ENCODE results near the gene CGB5. TPM values are rescaled to one million over a fixed set of nuclear protein-coding genes. Genes with fewer than 3 reads are reported as not detected.
A peak's percentile ranks its signal among the peaks of the same experiment; 100 is the strongest.
"Not testable (repeated sequence)": the region's sequence is repeated elsewhere in the genome, so short reads cannot be mapped to it uniquely, and the experiment has no call there.

The CGB5 gene
- total RNA-seq, 2 donors from 2014 or later, result not detected

- no peaks in the 10 kb centered on the region for H3K9me3 Mint-ChIP-seq
- H3K27ac Mint-ChIP-seq, result no peak overlapping the region
- DNase-seq (no peak), ATAC-seq (replicated peaks in 1 of 2) (no peak)
- peaks cover 25% of the 10 kb centered on the region for H3K27me3 Mint-ChIP-seq (ENCODE audit: low read depth)
- H3K4me3 Mint-ChIP-seq, result no peak overlapping the region
- H3K4me1 Mint-ChIP-seq (ENCODE audit: low read depth), result peaks cover 25% of the 10 kb centered on the region
- peaks cover 0 to 5% of the 10 kb centered on the region in 2 donors for H3K36me3 Mint-ChIP-seq (ENCODE audit: insufficient read depth in 2 of 2)
Measured at GRCh38 chr19:49016067-49016839, 27.4 kb upstream of the CGB5 start.

- peaks cover 26% of the 10 kb centered on the region for H3K27me3 Mint-ChIP-seq (ENCODE audit: low read depth)
- ATAC-seq (replicated peaks in 1 of 2) (no peak), DNase-seq (no peak)
- H3K4me3 Mint-ChIP-seq, result peak within 1 kb of the TSS; percentile 70 to 93
- H3K9me3 Mint-ChIP-seq, result no peaks in the 10 kb centered on the region
- H3K4me1 Mint-ChIP-seq (ENCODE audit: low read depth), result peaks cover 28% of the 10 kb centered on the region
- H3K36me3 Mint-ChIP-seq (ENCODE audit: insufficient read depth in 2 of 2), result peaks cover 0 to 3% of the 10 kb centered on the region in 2 donors
- H3K27ac Mint-ChIP-seq, result no peak within 1 kb of the TSS
Measured at GRCh38 chr19:49017041-49017665, 26.5 kb upstream of the CGB5 start, which contains the start of gene LHB. LHB (minus strand) TSS chr19:49017091; CDS start chr19:49017081, 10 bp downstream.

- H3K4me3 Mint-ChIP-seq, result peak overlapping the region; percentile 70 to 93
- no peak overlapping the region for H3K27ac Mint-ChIP-seq
- peak; percentile 79 to 80 for ATAC-seq (replicated peaks in 1 of 2)
- peak; percentile 74 to 77 for DNase-seq
- no peaks in the 10 kb centered on the region for H3K9me3 Mint-ChIP-seq
- H3K27me3 Mint-ChIP-seq (ENCODE audit: low read depth), result peaks cover 26% of the 10 kb centered on the region
- peaks cover 28% of the 10 kb centered on the region for H3K4me1 Mint-ChIP-seq (ENCODE audit: low read depth)
- H3K36me3 Mint-ChIP-seq (ENCODE audit: insufficient read depth in 2 of 2), result peaks cover 0 to 3% of the 10 kb centered on the region in 2 donors
Measured at GRCh38 chr19:49017666-49018351, 25.8 kb upstream of the CGB5 start.

GRCh38 chr19:49018388-49019241, 25.0 kb upstream of the CGB5 start:
- Mint-ChIP-seq H3K4me3 (peak overlapping the region; percentile 70 to 93), H3K4me1 (ENCODE audit: low read depth) (peaks cover 28% of the 10 kb centered on the region), H3K27me3 (ENCODE audit: low read depth) (peaks cover 26% of the 10 kb centered on the region)
- not testable (repeated sequence) for H3K36me3 Mint-ChIP-seq (ENCODE audit: insufficient read depth in 2 of 2); H3K27ac Mint-ChIP-seq; H3K9me3 Mint-ChIP-seq; ATAC-seq (replicated peaks in 1 of 2)
- peak in 1 of 2 donors; percentile 23 for DNase-seq

GRCh38 chr19:49019242-49019932, 24.3 kb upstream of the CGB5 start:
- H3K27me3 Mint-ChIP-seq (ENCODE audit: low read depth), result peaks cover 26% of the 10 kb centered on the region
- ATAC-seq (replicated peaks in 1 of 2) (peak; percentile 51 to 60), DNase-seq (peak; percentile 69 to 75)
- H3K4me1 Mint-ChIP-seq (ENCODE audit: low read depth), result peaks cover 28% of the 10 kb centered on the region
- peak overlapping the region; percentile 70 to 93 for H3K4me3 Mint-ChIP-seq
- peaks cover 0 to 3% of the 10 kb centered on the region in 2 donors for H3K36me3 Mint-ChIP-seq (ENCODE audit: insufficient read depth in 2 of 2)
- H3K9me3 Mint-ChIP-seq, result no peaks in the 10 kb centered on the region
- H3K27ac Mint-ChIP-seq, result no peak overlapping the region

- ATAC-seq (replicated peaks in 1 of 2) (no peak), DNase-seq (no peak)
- peaks cover 26% of the 10 kb centered on the region for H3K27me3 Mint-ChIP-seq (ENCODE audit: low read depth)
- H3K4me3 Mint-ChIP-seq, result peak overlapping the region in 1 of 2 donors; percentile 70
- no peaks in the 10 kb centered on the region for H3K9me3 Mint-ChIP-seq
- no peak overlapping the region for H3K27ac Mint-ChIP-seq
- peaks cover 0 to 3% of the 10 kb centered on the region in 2 donors for H3K36me3 Mint-ChIP-seq (ENCODE audit: insufficient read depth in 2 of 2)
- H3K4me1 Mint-ChIP-seq (ENCODE audit: low read depth), result peaks cover 28% of the 10 kb centered on the region
Measured at GRCh38 chr19:49020342-49020741, 23.3 kb upstream of the CGB5 start.

- Mint-ChIP-seq H3K4me1 (ENCODE audit: low read depth) (peaks cover 28% of the 10 kb centered on the region), H3K36me3 (ENCODE audit: insufficient read depth in 2 of 2) (no peaks in the 10 kb centered on the region), H3K4me3 (peak overlapping the region; percentile 0 to 22), H3K27ac (no peak overlapping the region), H3K27me3 (ENCODE audit: low read depth) (peaks cover 26% of the 10 kb centered on the region), H3K9me3 (no peaks in the 10 kb centered on the region)
- peak; percentile 26 to 35 for ATAC-seq (replicated peaks in 1 of 2)
- DNase-seq, result peak; percentile 18 to 30
Measured at GRCh38 chr19:49020931-49021895, 22.4 kb upstream of the CGB5 start.

- H3K9me3 Mint-ChIP-seq, result no peaks in the 10 kb centered on the region
- no peak for ATAC-seq (replicated peaks in 1 of 2)
- H3K36me3 Mint-ChIP-seq (ENCODE audit: insufficient read depth in 2 of 2), result no peaks in the 10 kb centered on the region
- no peak overlapping the region for H3K27ac Mint-ChIP-seq
- H3K27me3 Mint-ChIP-seq (ENCODE audit: low read depth), result peaks cover 26% of the 10 kb centered on the region
- DNase-seq, result no peak
- peaks cover 28% of the 10 kb centered on the region for H3K4me1 Mint-ChIP-seq (ENCODE audit: low read depth)
- H3K4me3 Mint-ChIP-seq, result no peak overlapping the region
Measured at GRCh38 chr19:49022116-49022515, 21.5 kb upstream of the CGB5 start.

- not testable (repeated sequence) for H3K9me3 Mint-ChIP-seq; H3K27ac Mint-ChIP-seq; ATAC-seq (replicated peaks in 1 of 2); H3K36me3 Mint-ChIP-seq (ENCODE audit: insufficient read depth in 2 of 2); DNase-seq; H3K4me3 Mint-ChIP-seq
- peaks cover 17% of the 10 kb centered on the region for H3K4me1 Mint-ChIP-seq (ENCODE audit: low read depth)
- H3K27me3 Mint-ChIP-seq (ENCODE audit: low read depth), result peaks cover 21% of the 10 kb centered on the region
Measured at GRCh38 chr19:49024233-49024632, 19.4 kb upstream of the CGB5 start, which contains the start of gene CGB3. CGB3 (minus strand) TSS chr19:49024333; CDS start chr19:49023971, 362 bp downstream.

- Mint-ChIP-seq H3K4me1 (ENCODE audit: low read depth) (peaks cover 14% of the 10 kb centered on the region), H3K27me3 (ENCODE audit: low read depth) (peaks cover 13% of the 10 kb centered on the region)
- H3K36me3 Mint-ChIP-seq (ENCODE audit: insufficient read depth in 2 of 2); H3K27ac Mint-ChIP-seq; ATAC-seq (replicated peaks in 1 of 2); DNase-seq; H3K4me3 Mint-ChIP-seq; H3K9me3 Mint-ChIP-seq: not testable (repeated sequence)
Measured at GRCh38 chr19:49025088-49025487, 18.6 kb upstream of the CGB5 start.

- H3K27ac Mint-ChIP-seq; H3K4me3 Mint-ChIP-seq; H3K4me1 Mint-ChIP-seq (ENCODE audit: low read depth); H3K9me3 Mint-ChIP-seq; DNase-seq; H3K36me3 Mint-ChIP-seq (ENCODE audit: insufficient read depth in 2 of 2); ATAC-seq (replicated peaks in 1 of 2); H3K27me3 Mint-ChIP-seq (ENCODE audit: low read depth): not testable (repeated sequence)
Measured at GRCh38 chr19:49025599-49025998, 18.0 kb upstream of the CGB5 start.
